Measurements from ENCODE around the gene ZPLD1. TPM values are rescaled to one million over a fixed set of nuclear protein-coding genes. Genes with fewer than 3 reads are reported as not detected.

The ZPLD1 gene
- polyA plus RNA-seq, 3 donors from 2014 or later, result not detected

DNA sequence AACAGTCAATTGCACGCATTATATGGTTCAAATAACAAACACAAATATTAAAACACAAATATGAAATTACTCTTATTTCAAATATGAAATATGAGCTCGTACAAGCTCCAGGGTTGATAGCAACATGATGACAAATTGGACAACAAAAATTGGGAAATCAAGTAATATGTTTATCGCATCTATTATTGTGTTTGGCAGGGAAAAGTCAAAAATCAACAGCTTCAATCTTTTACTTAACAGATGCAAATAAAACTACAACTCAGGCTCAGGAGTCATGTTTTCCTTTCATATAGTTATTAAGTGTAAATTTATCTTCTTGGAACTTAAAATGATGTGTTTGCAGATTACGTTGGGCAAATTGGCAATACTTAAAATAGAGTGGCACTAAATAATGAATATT lies 41.4 kb downstream of the ZPLD1 start:
- Mint-ChIP-seq H3K27ac (no peak overlapping the region), H3K27me3 (ENCODE audit: low read depth in 3 of 3) (peaks cover 0 to 1% (median 0%) of the 10 kb centered on the region in 3 donors), H3K4me1 (no peaks in the 10 kb centered on the region), H3K9me3 (peaks cover 0 to 3% (median 0%) of the 10 kb centered on the region in 6 donors), H3K36me3 (no peaks in the 10 kb centered on the region), H3K4me3 (no peak overlapping the region)
- no peak for DNase-seq

DNA sequence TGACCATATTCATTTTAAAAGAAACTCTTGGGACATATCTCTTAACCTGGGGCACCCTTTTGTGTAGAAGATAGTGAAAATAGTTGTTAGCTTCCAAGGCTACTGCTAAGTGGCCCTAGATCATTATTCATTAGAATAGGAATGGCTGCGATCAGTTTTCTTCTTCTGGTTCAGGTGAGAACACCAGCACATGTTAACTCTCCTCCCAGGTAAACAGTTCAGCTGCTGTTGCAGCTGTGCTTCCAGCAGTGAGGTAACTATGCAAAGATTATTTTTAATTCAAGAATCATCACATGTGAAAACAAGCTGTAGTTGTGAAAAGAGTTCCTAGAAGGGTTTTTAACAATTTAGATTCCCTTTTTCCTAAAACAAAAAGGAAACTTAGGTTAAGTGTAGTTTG lies 43.3 kb downstream of the ZPLD1 start:
- H3K4me1 Mint-ChIP-seq, result no peaks in the 10 kb centered on the region

DNA sequence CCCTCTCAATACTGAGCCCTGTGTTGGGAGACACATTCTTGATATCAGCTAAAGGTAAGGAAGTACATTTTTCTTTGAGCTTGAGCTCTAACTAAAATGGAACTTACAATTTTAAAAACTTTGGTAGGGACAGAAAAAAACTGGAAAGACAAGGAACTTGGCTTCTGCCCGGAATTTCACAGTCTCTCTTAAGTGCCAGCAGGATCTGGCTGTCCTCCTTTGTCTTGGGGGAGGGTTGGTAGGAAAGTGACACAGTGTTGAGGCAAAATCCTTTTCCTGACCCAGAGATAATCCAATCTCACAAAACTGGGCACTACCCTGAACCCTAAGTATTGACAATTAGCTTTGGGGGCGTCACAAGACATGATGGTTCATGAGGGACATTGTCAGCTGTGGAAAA lies 45.3 kb downstream of the ZPLD1 start:
- DNase-seq, result no peak
- Mint-ChIP-seq H3K4me3 (no peak overlapping the region), H3K4me1 (no peaks in the 10 kb centered on the region), H3K36me3 (no peaks in the 10 kb centered on the region), H3K9me3 (peaks cover 0 to 5% (median 0%) of the 10 kb centered on the region in 6 donors), H3K27me3 (ENCODE audit: low read depth in 3 of 3) (no peaks in the 10 kb centered on the region), H3K27ac (no peak overlapping the region)

More for the DNA sequence above, 43.3 kb downstream of the ZPLD1 start:
- Mint-ChIP-seq H3K4me3 (no peak overlapping the region), H3K27ac (no peak overlapping the region), H3K27me3 (ENCODE audit: low read depth in 3 of 3) (peaks cover 0 to 1% (median 0%) of the 10 kb centered on the region in 3 donors), H3K9me3 (peaks cover 0 to 3% (median 0%) of the 10 kb centered on the region in 6 donors), H3K36me3 (no peaks in the 10 kb centered on the region)
- no peak for DNase-seq

DNA sequence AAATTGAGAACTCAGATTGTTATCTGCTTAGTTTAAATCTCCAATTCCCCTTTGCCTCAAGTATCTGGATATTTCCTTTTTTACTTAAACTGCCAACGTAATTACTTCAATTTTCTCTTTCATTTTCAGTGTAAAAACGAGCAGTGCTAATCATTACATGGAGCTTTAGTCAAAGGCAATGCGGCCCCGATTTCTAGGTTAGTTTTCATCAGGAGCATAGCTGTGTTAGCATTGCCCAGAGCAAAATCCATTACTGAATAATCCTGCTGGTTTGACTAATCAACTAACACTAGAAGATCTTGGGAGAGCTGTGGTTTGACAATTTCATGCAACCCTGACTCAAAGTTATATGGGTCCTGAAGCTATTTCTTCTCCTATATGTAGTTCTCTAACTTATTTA lies 46.2 kb downstream of the ZPLD1 start:
- Mint-ChIP-seq H3K4me1 (no peaks in the 10 kb centered on the region), H3K27me3 (ENCODE audit: low read depth in 3 of 3) (no peaks in the 10 kb centered on the region), H3K9me3 (peaks cover 0 to 5% (median 0%) of the 10 kb centered on the region in 6 donors), H3K4me3 (no peak overlapping the region), H3K36me3 (no peaks in the 10 kb centered on the region), H3K27ac (no peak overlapping the region)
- no peak for DNase-seq

DNA sequence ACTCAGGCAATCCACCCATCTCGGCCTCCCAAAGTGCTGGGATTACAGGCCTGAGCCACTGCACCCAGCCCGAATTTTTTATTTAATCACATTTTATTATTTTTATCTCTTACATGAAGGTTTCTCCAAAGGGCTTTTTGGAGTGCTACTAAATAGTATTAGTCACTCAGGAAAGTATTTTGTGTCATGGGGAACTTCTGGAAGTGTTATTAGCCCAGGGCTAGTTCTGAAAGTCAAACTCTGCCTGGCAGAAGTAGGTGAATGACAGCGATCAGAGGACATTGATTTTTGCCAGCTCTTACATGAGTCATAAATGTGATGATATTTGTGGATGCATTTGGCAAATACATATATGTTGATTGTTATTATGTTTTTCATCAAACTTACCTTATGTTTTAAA lies 48.7 kb downstream of the ZPLD1 start:
- H3K27ac Mint-ChIP-seq, result no peak overlapping the region
- no peaks in the 10 kb centered on the region for H3K27me3 Mint-ChIP-seq (ENCODE audit: low read depth in 3 of 3)
- H3K36me3 Mint-ChIP-seq, result no peaks in the 10 kb centered on the region
- H3K4me1 Mint-ChIP-seq, result no peaks in the 10 kb centered on the region
- no peak for DNase-seq
- H3K9me3 Mint-ChIP-seq, result peaks cover 0 to 2% (median 0%) of the 10 kb centered on the region in 6 donors
- no peak overlapping the region for H3K4me3 Mint-ChIP-seq

DNA sequence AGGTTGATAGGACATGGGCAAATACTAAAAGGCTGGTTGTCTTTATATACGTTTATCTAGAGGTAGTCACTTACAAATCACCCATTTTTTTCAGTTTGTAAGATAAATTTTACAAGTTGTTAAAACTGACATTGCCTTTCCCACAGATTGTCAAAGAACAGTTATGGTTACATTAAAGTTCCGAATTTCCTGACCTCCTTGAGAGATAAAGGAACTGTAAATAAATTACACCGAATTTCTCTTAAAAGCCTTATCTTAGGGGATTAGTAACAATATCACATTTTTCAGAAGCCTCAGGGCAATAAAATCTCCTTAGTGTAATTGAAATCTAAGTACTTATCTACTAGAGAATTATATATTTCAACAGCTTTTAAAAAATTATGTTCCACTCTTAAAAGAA lies 49.5 kb downstream of the ZPLD1 start:
- Mint-ChIP-seq H3K9me3 (peaks cover 0 to 2% (median 0%) of the 10 kb centered on the region in 6 donors), H3K4me1 (no peaks in the 10 kb centered on the region), H3K27me3 (ENCODE audit: low read depth in 3 of 3) (no peaks in the 10 kb centered on the region), H3K36me3 (no peaks in the 10 kb centered on the region), H3K27ac (no peak overlapping the region), H3K4me3 (no peak overlapping the region)
- DNase-seq, result no peak

DNA sequence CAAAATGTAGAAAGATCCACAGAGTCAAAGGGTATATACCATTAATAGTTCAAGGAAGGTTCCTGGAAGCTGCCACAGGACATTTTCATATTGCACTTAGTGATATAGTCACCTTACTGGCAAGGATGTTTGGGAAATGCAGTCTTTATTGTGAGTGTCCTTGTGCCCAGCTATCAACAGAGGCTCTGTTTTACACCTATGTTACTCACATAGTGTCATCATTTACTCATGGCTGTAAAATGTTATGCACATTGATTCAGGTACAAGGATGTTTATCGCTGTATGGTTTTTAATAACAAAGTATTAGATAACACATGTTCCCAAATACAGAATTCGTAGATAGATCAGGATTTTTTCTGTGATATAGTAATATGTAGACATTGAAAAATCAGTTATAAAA lies 50.9 kb downstream of the ZPLD1 start:
- H3K4me3 Mint-ChIP-seq, result no peak overlapping the region
- no peak overlapping the region for H3K27ac Mint-ChIP-seq
- no peaks in the 10 kb centered on the region for H3K36me3 Mint-ChIP-seq
- peaks cover 0 to 2% (median 0%) of the 10 kb centered on the region in 6 donors for H3K9me3 Mint-ChIP-seq
- H3K27me3 Mint-ChIP-seq (ENCODE audit: low read depth in 3 of 3), result no peaks in the 10 kb centered on the region
- DNase-seq, result no peak
- H3K4me1 Mint-ChIP-seq, result no peaks in the 10 kb centered on the region

DNA sequence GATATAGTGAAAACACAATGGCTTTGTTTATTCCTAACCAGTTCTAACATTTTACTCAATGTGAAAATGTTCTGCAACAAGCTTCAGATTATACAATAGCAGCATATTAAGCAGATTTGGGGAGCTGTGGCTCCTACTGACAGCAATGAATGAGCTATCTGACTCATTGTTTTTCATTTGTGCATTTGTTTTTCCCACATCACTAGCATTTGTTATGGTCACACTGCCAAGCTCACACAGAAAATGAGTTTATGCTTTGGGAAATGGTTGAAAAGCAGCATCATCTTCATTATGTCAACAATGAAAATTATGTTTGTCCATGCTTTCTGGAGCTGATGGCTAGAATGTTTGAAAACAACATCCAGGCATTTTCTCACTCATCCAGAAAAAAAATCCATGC lies 53.5 kb downstream of the ZPLD1 start:
- Mint-ChIP-seq H3K27ac (no peak overlapping the region), H3K27me3 (ENCODE audit: low read depth in 3 of 3) (no peaks in the 10 kb centered on the region), H3K36me3 (no peaks in the 10 kb centered on the region), H3K9me3 (peaks cover 0 to 8% (median 0%) of the 10 kb centered on the region in 6 donors), H3K4me1 (no peaks in the 10 kb centered on the region), H3K4me3 (no peak overlapping the region)
- no peak for DNase-seq

DNA sequence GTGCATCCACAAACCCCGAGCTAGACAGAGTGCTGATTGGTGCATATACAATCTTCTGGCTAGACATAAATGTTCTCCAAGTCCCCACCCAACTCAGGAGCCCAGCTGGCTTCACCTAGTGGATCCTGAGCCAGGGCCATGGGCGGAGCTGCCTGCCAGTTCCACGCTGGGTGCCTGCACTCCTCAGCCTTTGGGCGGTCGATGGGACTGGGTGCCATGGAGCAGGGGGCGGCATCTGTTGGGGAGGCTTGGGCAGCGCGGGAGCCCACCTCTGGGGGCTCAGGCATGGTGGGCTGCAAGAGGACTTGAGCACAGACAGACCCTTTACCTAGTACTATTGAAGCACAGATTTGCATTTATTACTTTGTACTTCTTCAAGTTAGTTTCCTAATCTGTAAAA lies 57.5 kb downstream of the ZPLD1 start:
- H3K27me3 Mint-ChIP-seq (ENCODE audit: low read depth in 3 of 3), result no peaks in the 10 kb centered on the region
- H3K4me1 Mint-ChIP-seq, result no peaks in the 10 kb centered on the region
- no peak for DNase-seq
- no peak overlapping the region for H3K27ac Mint-ChIP-seq
- H3K9me3 Mint-ChIP-seq, result peaks cover 0 to 8% (median 0%) of the 10 kb centered on the region in 6 donors
- H3K36me3 Mint-ChIP-seq, result no peaks in the 10 kb centered on the region
- no peak overlapping the region for H3K4me3 Mint-ChIP-seq

DNA sequence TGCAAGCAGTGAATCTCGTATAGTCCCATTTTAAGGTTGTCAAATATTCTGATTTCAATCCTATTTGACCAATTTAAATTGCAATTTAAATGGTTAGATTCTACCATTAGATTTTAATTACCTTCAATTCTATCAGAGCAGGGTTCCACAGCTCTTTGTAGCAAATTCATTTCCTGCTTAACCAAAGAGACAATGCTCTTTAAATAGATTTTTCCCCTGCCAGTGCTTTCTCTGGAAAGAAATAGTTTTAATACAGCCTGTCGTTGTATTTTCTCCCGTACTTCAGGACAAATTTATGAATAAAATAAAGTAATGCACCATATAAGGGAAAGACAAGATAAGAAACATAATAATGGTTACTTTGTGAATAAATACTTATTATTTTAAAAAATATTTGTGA lies 62.8 kb downstream of the ZPLD1 start:
- DNase-seq, result no peak
- H3K27ac Mint-ChIP-seq, result no peak overlapping the region
- H3K4me1 Mint-ChIP-seq, result no peaks in the 10 kb centered on the region
- peaks cover 0 to 2% (median 0%) of the 10 kb centered on the region in 3 donors for H3K27me3 Mint-ChIP-seq (ENCODE audit: low read depth in 3 of 3)
- no peaks in the 10 kb centered on the region for H3K36me3 Mint-ChIP-seq
- H3K9me3 Mint-ChIP-seq, result peaks cover 0 to 8% (median 0%) of the 10 kb centered on the region in 6 donors
- no peak overlapping the region for H3K4me3 Mint-ChIP-seq

DNA sequence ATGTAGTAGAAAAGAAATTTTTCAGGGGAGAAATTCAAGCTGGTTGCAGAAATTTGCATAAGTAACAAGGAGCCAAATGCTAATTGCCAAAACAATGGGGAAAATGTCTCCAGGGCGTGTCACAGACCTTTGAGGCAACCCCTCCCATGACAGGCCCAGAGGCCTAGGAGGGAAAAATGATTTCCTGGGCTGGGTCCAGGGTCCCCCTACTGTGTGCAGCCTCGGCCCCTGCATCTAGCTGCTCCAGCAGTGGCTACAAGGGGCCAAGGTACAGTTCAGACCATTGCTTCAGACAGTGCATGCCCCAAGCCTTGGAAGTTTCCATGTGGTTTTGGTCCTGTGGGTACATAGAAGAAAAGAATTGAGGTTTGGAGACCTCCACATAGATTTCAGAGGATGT lies 70.7 kb downstream of the ZPLD1 start:
- H3K9me3 Mint-ChIP-seq, result peaks cover 0 to 5% (median under 1%) of the 10 kb centered on the region in 6 donors
- no peaks in the 10 kb centered on the region for H3K36me3 Mint-ChIP-seq
- H3K27me3 Mint-ChIP-seq (ENCODE audit: low read depth in 3 of 3), result peaks cover 0 to 1% (median 0%) of the 10 kb centered on the region in 3 donors
- H3K27ac Mint-ChIP-seq, result no peak overlapping the region
- H3K4me3 Mint-ChIP-seq, result no peak overlapping the region
- DNase-seq, result no peak
- H3K4me1 Mint-ChIP-seq, result no peaks in the 10 kb centered on the region

DNA sequence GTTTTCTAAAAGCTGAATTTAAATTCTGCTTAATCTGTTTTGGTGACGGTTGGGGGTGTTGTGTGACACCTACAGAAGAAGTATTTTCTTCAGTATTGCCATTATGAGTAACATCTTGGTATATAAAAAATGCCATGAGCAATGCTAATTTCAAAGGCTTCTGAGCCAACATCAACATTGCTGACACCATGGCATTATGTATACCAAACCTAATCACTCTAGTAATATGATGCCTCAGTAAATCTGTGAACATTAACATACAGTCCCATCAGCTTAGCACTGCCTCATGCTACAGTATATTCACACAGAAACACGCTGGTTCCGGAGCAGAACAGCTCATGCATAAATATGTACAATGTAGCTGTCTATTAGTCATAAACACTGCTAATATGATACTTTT lies 75.8 kb downstream of the ZPLD1 start:
- H3K27me3 Mint-ChIP-seq (ENCODE audit: low read depth in 3 of 3), result no peaks in the 10 kb centered on the region
- H3K9me3 Mint-ChIP-seq, result no peaks in the 10 kb centered on the region
- H3K36me3 Mint-ChIP-seq, result no peaks in the 10 kb centered on the region
- H3K27ac Mint-ChIP-seq, result no peak overlapping the region
- DNase-seq, result no peak
- H3K4me1 Mint-ChIP-seq, result no peaks in the 10 kb centered on the region
- H3K4me3 Mint-ChIP-seq, result no peak overlapping the region

DNA sequence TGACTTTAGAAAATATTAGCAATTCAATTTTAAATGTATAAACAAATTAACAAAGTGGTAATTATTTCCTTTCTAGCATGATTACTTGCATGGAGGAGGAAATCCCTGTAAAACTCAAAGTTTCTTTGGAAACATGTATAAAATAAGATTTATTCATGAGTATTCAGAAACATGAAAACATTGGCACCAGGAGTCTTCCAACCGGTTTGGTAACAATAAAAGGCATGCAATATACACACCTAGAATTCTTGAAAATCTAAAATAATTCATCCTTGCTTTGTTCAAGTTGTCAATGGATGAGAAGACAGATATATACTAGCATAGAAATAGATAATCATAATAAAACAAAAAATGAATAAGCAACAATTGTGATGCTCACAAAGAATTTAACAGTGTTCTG lies 76.4 kb downstream of the ZPLD1 start:
- no peaks in the 10 kb centered on the region for H3K36me3 Mint-ChIP-seq
- H3K27ac Mint-ChIP-seq, result no peak overlapping the region
- H3K9me3 Mint-ChIP-seq, result no peaks in the 10 kb centered on the region
- peaks cover 0 to under 1% (median 0%) of the 10 kb centered on the region in 3 donors for H3K27me3 Mint-ChIP-seq (ENCODE audit: low read depth in 3 of 3)
- no peaks in the 10 kb centered on the region for H3K4me1 Mint-ChIP-seq
- no peak for DNase-seq
- no peak overlapping the region for H3K4me3 Mint-ChIP-seq

DNA sequence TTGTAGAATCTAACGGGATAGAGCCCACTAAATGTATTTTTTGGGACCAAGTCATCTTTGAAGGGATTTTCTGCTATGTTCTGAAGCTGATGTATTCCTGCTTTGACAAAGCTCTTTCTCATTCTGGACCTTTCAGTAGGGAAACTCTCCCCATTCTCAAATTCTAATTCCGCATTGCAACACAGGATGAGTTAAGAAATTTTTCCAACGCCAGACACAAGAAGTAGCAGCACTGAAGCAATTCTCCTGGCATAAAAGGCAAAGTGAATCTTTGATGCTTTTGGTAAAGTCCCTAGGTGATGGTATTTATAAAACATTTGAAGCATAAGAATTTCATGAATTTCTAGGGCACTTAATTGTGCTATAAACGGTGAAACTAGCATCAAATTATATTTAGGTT lies 76.8 kb downstream of the ZPLD1 start:
- Mint-ChIP-seq H3K9me3 (peaks cover 0 to 1% (median 0%) of the 10 kb centered on the region in 6 donors), H3K4me3 (no peak overlapping the region), H3K4me1 (no peaks in the 10 kb centered on the region), H3K27ac (no peak overlapping the region), H3K36me3 (no peaks in the 10 kb centered on the region), H3K27me3 (ENCODE audit: low read depth in 3 of 3) (peaks cover 0 to 2% (median 0%) of the 10 kb centered on the region in 3 donors)
- DNase-seq, result no peak

DNA sequence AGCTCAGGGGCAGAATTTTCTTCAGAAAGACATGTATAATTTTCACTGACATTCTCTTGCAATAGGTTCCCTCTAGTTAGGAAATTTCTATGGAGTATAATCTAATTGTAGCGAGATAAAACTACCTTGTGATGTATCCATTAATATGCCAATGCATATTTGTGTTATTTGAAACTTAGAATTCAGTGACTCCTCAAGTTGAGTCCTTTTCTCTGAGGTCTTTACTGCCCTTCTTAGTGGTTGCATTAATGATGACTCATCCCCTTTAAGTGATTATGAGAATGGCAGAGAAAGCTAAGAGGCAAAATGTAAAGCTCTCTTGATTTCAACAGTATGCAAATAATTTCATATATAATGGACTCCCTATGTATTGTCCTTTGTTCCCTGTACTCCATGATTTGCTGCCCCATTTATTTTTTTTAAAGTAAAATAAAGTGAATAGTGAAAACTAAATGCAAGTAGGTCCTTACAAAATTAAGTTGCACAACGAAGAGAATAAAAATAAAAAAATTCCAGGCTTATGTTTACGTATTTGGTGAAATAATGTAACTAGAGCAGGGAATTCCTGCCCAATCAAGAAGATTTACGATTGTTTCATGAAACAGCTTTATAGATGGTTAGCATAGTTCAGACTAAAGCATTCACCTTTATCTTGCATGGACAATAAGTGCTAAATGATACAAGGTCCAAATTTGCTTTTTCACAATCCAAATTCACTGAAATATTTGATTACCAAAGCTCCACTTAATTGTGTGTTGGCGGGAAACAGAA lies 78.1 kb downstream of the ZPLD1 start:
- H3K4me1 Mint-ChIP-seq, result no peaks in the 10 kb centered on the region
- H3K4me3 Mint-ChIP-seq, result no peak overlapping the region
- H3K27ac Mint-ChIP-seq, result no peak overlapping the region
- peaks cover 0 to 2% (median 0%) of the 10 kb centered on the region in 3 donors for H3K27me3 Mint-ChIP-seq (ENCODE audit: low read depth in 3 of 3)
- peaks cover 0 to 3% (median 0%) of the 10 kb centered on the region in 6 donors for H3K9me3 Mint-ChIP-seq
- no peaks in the 10 kb centered on the region for H3K36me3 Mint-ChIP-seq
- DNase-seq, result no peak

Measured in immature natural killer cell (primary cell).